NB4 (cell line): ENCODE results near the gene ITPR3.

Experiments
- CTCF ChIP-seq: IDR thresholded peaks from one replicate; pipeline ENCODE4 v1.5.1; 2012; ENCODE audit warnings: low read depth, low read length
- MAX ChIP-seq: IDR thresholded peaks from 2 replicates; pipeline ENCODE4 v1.6.1; 2011; ENCODE audit warnings: low read depth, low read length
- POLR2A ChIP-seq: IDR thresholded peaks from 2 replicates; pipeline ENCODE4 v1.6.1; 2011; ENCODE audit warnings: mild to moderate bottlenecking; ENCODE audit not compliant: insufficient read length; ENCODE audit errors: extremely low read depth

DNA sequence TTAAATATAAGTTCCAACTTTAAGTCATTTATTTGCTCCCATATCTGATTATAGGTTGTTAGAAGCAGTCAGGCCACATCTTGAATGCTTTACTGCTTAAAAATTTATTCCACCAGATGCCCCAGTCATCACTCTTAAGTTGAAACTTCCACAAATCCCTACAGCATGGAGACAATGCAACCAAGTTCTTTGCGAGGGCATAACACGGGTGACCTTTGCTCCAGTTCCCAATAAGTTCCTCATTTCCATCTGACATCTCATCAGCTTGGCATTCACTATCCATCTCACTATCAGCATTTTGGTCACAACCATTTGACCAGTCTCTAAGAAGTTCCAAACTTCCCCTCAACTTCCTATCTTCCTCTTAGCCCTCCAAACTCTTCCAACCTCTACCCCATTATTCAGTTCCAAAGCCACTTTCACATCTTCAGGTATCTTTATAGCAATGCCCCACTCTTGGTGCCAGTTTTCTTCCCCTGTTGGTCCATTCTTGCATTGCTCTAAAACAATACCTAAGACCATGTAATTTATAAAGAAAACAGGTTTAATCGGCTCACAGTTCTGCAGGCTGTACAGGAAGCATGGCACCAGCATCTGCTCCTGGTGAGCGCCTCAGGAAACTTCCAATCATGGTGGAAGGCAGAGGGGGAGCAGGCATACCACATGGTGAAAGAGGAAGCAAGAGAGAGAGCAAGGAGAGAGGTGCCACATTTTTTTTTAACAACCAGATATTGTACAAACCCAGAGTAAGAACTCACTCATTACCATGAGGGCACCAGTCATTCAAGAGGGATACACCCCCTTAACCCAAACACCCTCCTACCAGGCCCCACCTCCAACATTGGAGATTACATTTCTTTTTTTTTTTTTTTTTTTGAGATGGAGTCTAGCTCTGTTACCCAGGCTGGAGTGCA is 15.9 kb upstream of the ITPR3 start:
- no peak for TF ChIP-seq CTCF
- no peak for TF ChIP-seq MAX
- TF ChIP-seq POLR2A: no peak
